Activated T-cell treated with anti-CD3 and anti-CD28 coated beads, Interleukin-2, amount 50 U/mL, for 4 hours (primary cell): ENCODE measurements around the gene DNAH2. TPM values are rescaled to one million over a fixed set of nuclear protein-coding genes. Genes with fewer than 3 reads are reported as not detected.
"Not testable (repeated sequence)": the region's sequence is repeated elsewhere in the genome, so short reads cannot be mapped to it uniquely, and the experiment has no call there.

Experiments
- ATAC-seq, 2 donors: fragments of 200-7000 bp; cut with Tn5 transposase; one replicate each; pipeline ENCODE4 v1.10.0; 2021
- DNase-seq: peaks from one replicate; pipeline ENCODE4 v3.0.0-alpha.2; 2020
- H3K27me3 Mint-ChIP-seq: one replicate; pipeline ENCODE4 v1.8.0; 2021; ENCODE audit warnings: low read depth, mixed read lengths
- H3K36me3 Mint-ChIP-seq: one replicate; pipeline ENCODE4 v1.8.0; 2022; ENCODE audit warnings: mixed read lengths; ENCODE audit not compliant: insufficient read depth
- H3K4me1 Mint-ChIP-seq: one replicate; pipeline ENCODE4 v1.8.0; 2021; ENCODE audit warnings: low read depth, mixed read lengths
- H3K4me3 Mint-ChIP-seq: one replicate; pipeline ENCODE4 v1.8.0; 2021; ENCODE audit warnings: mild to moderate bottlenecking, moderate library complexity, mixed read lengths
- H3K9me3 Mint-ChIP-seq: one replicate; pipeline ENCODE4 v1.8.0; 2021; ENCODE audit warnings: mixed read lengths
- total RNA-seq, 3 donors: library from RNA; stranded (reverse); gene quantifications; one replicate each; pipeline ENCODE4 v1.2.1, GENCODE V29; 2021

The DNAH2 gene
- total RNA-seq, 3 donors from 2014 or later = not detected

DNA sequence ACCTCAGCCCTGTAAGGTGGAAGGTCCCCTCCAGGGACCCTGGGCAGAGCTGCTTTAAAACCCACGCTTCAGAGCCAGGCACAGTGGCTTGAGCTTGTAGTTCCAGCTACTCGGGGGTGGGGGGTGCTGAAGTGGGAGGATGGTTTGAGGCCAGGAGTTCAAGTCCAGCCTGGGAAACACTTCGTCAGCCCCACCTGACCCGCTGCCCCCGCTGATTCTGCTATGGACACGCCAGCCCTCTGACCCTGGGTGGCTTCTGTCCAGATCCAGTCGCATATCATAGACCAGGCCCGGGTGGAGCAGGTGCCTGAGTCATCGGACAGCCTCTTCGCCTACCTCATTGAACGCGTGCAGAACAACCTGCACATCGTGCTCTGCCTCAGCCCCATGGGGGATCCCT, 81.3 kb downstream of the DNAH2 start:
- no peaks in the 10 kb centered on the region for H3K36me3 Mint-ChIP-seq
- no peak for ATAC-seq
- no peak for DNase-seq
- H3K27me3 Mint-ChIP-seq = peaks cover 16% of the 10 kb centered on the region
- H3K4me3 Mint-ChIP-seq = no peak overlapping the region
- H3K4me1 Mint-ChIP-seq = no peaks in the 10 kb centered on the region
- H3K9me3 Mint-ChIP-seq = no peaks in the 10 kb centered on the region

DNA sequence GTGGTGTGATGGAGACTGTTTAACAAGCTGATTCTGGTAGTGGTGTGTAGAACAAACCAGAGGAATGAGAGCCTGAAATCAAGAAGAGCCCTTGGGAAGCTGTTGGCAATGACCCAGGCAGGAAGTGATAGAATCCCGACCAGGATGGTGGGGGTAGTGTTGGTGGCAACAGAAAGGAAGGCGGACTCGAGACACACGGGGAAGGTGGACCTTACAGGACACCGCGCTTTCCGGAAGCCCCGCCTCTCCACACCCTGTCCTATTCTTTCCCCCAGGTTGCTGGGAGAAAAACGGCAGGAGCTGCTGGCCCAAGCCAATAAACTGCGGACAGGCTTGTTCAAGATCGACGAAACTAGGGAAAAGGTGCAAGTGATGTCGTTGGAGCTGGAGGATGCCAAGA, 86.4 kb downstream of the DNAH2 start:
- Mint-ChIP-seq H3K36me3 (no peaks in the 10 kb centered on the region), H3K27me3 (peaks cover 31% of the 10 kb centered on the region), H3K9me3 (no peaks in the 10 kb centered on the region), H3K4me3 (no peak overlapping the region), H3K4me1 (no peaks in the 10 kb centered on the region)
- ATAC-seq = no peak
- no peak for DNase-seq

GRCh38 chr17:7806587-7806986, 89.0 kb downstream of the DNAH2 start:
- H3K36me3 Mint-ChIP-seq = no peaks in the 10 kb centered on the region
- H3K27me3 Mint-ChIP-seq = peaks cover 37% of the 10 kb centered on the region
- ATAC-seq = no peak
- H3K4me3 Mint-ChIP-seq = no peak overlapping the region
- no peaks in the 10 kb centered on the region for H3K9me3 Mint-ChIP-seq
- no peak for DNase-seq
- no peaks in the 10 kb centered on the region for H3K4me1 Mint-ChIP-seq

DNA sequence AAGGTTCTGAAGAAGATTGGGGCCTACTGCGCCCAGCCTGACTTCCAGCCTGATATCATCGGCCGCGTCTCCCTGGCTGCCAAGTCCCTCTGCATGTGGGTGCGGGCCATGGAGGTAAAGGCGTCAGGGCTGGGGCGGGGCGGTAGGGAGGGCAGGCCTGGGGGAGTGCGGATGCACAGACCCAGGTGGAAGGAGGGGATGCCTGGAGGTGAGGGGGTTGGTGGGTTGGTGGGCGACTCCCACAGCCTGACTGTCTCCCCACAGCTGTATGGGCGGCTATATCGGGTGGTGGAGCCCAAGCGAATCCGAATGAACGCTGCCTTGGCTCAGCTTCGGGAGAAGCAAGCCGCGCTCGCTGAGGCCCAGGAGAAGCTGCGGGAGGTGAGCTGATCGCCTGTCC, 89.7 kb downstream of the DNAH2 start:
- Mint-ChIP-seq H3K36me3 (no peaks in the 10 kb centered on the region), H3K4me3 (no peak overlapping the region), H3K27me3 (peaks cover 37% of the 10 kb centered on the region), H3K9me3 (no peaks in the 10 kb centered on the region), H3K4me1 (no peaks in the 10 kb centered on the region)
- ATAC-seq (no peak), DNase-seq (no peak)

DNA sequence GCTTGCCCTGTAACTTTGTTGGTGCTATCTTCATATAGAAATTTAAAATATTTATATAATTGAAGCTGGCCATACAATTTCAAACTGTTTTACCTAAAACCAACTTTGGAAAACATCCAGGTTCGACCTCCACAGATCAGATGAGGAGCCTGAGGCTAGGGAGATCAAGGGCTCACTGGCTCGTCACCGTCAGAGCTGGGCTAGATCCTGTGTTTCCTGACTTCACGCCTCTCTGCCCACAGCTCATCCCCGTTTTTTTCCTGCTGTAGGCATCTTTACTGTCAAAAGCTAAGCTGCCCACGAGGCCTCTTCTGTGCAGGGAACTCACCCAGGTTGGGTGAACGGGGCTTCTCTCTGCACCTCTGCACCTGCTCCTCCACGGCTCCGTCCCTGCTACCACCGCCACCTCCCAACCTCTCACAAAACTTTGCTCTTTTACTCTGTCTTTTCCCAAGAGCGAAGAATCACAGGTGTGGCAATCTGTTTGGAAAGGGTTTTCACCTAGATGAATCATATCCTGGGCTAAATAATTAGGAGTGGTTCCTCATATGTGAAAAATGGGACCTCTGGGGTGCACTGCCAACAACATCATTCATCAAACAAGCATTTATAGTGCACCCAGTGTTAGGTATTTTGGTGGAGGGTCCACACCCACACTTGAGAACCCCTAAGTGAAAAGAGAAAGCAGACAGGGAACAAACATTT, 91.7 kb downstream of the DNAH2 start:
- Mint-ChIP-seq H3K4me3 (no peak overlapping the region), H3K9me3 (no peaks in the 10 kb centered on the region), H3K27me3 (peaks cover 24% of the 10 kb centered on the region), H3K36me3 (no peaks in the 10 kb centered on the region), H3K4me1 (no peaks in the 10 kb centered on the region)
- ATAC-seq = no peak
- no peak for DNase-seq

- H3K4me1 Mint-ChIP-seq, H3K4me3 Mint-ChIP-seq, DNase-seq, H3K36me3 Mint-ChIP-seq, ATAC-seq, H3K9me3 Mint-ChIP-seq: not testable (repeated sequence)
- peaks cover 26% of the 10 kb centered on the region for H3K27me3 Mint-ChIP-seq
Observed at GRCh38 chr17:7809791-7810343, 92.3 kb downstream of the DNAH2 start.

- Mint-ChIP-seq H3K27me3 (peaks cover 22% of the 10 kb centered on the region), H3K4me3 (no peak overlapping the region), H3K4me1 (no peaks in the 10 kb centered on the region), H3K36me3 (no peaks in the 10 kb centered on the region), H3K9me3 (no peaks in the 10 kb centered on the region)
- DNase-seq (no peak), ATAC-seq (no peak)
Observed at GRCh38 chr17:7811251-7811650, 93.7 kb downstream of the DNAH2 start.

DNA sequence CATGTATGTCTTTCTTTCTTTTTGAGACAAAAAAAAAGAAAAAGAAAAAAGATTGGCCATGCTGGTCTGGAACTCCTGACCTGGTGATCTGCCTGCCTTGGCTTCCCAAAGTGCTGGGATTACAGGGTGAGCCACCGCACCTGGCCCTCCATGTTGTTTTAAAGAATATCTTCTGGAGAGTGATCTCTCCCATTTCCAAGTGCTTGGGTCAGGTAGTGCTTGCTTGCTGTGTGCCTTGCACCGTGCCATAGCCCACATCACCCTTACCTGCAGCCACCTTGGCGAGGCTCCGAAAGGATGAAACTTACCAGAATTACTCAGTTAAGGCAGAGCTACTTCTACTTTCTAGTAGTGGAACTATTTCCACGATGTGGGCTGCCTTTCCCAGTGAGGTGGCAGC, 97.4 kb downstream of the DNAH2 start:
- DNase-seq = no peak
- H3K4me1 Mint-ChIP-seq = no peaks in the 10 kb centered on the region
- H3K27me3 Mint-ChIP-seq = peaks cover 2% of the 10 kb centered on the region
- no peak for ATAC-seq
- no peak overlapping the region for H3K4me3 Mint-ChIP-seq
- no peaks in the 10 kb centered on the region for H3K9me3 Mint-ChIP-seq
- H3K36me3 Mint-ChIP-seq = no peaks in the 10 kb centered on the region

- ATAC-seq = no peak
- DNase-seq = no peak
- Mint-ChIP-seq H3K27me3 (peaks cover 2% of the 10 kb centered on the region), H3K4me1 (no peaks in the 10 kb centered on the region), H3K36me3 (no peaks in the 10 kb centered on the region), H3K9me3 (no peaks in the 10 kb centered on the region), H3K4me3 (no peak overlapping the region)
Observed at GRCh38 chr17:7816926-7817642, 99.5 kb downstream of the DNAH2 start.

DNA sequence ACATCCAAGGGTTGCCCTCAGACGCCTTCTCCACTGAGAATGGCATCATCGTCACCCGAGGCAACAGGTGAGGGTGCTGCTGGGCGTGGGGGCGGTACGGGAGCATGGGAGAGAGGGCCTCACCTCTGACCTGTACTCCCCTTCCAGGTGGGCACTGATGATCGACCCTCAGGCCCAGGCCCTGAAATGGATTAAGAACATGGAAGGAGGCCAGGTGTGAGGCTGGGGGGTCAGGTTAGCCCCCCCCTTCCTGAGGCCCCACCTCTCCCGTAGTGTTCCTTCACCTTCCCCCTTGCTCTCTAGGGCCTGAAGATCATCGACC, 100.1 kb downstream of the DNAH2 start:
- DNase-seq = no peak
- Mint-ChIP-seq H3K9me3 (no peaks in the 10 kb centered on the region), H3K36me3 (no peaks in the 10 kb centered on the region), H3K27me3 (peaks cover 2% of the 10 kb centered on the region), H3K4me1 (no peaks in the 10 kb centered on the region), H3K4me3 (no peak overlapping the region)
- ATAC-seq = no peak

DNA sequence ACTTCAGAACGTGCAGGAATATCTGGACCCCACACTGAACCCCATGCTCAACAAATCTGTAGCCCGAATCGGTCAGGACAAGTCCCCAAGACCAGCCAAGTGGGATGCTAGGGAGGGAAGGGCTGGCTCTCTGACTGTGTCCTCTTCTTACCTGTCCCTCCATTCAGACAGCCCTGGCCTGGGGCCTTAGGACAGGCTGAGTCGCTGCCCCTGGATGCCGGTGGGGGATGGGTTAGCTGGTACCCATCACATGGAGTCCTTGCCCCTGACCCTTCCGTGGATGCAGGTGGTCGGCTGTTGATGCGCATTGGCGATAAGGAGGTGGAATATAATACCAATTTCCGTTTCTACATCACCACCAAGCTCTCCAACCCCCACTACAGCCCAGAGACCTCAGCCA, 100.5 kb downstream of the DNAH2 start:
- Mint-ChIP-seq H3K4me1 (no peaks in the 10 kb centered on the region), H3K9me3 (no peaks in the 10 kb centered on the region), H3K4me3 (no peak overlapping the region), H3K36me3 (no peaks in the 10 kb centered on the region), H3K27me3 (peaks cover 2% of the 10 kb centered on the region)
- ATAC-seq (no peak), DNase-seq (no peak)

GRCh38 chr17:7818746-7819645, 101.5 kb downstream of the DNAH2 start:
- Mint-ChIP-seq H3K9me3 (no peaks in the 10 kb centered on the region), H3K4me3 (no peak overlapping the region), H3K27me3 (peaks cover 2% of the 10 kb centered on the region), H3K4me1 (no peaks in the 10 kb centered on the region), H3K36me3 (no peaks in the 10 kb centered on the region)
- ATAC-seq = no peak
- no peak for DNase-seq

- ATAC-seq (no peak), DNase-seq (no peak)
- Mint-ChIP-seq H3K4me1 (peaks cover 3% of the 10 kb centered on the region), H3K4me3 (no peak overlapping the region), H3K27me3 (no peaks in the 10 kb centered on the region), H3K9me3 (no peaks in the 10 kb centered on the region), H3K36me3 (no peaks in the 10 kb centered on the region)
Observed at GRCh38 chr17:7820231-7820630, 102.7 kb downstream of the DNAH2 start.

DNA sequence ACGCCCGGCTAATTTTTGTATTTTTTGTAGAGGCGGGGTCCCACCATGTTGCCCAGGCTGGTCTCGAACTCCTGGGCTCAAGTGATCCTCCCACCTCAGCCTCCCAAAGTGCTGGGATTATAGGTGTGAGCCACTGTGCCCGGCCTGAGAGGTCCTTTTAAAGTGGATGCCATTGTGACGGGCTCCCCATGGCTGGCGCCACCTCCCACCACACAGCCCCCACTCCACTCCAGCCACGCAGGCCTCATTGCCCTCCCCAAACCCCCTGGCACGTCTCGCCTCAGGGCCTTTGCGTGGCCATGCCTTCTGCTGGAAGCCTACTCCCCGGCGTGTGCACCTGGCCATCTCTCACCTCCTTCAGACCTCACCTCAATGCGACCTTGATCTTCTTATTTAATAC, 104.6 kb downstream of the DNAH2 start:
- Mint-ChIP-seq H3K9me3 (no peaks in the 10 kb centered on the region), H3K36me3 (no peaks in the 10 kb centered on the region), H3K4me3 (no peak overlapping the region), H3K4me1 (peaks cover 3% of the 10 kb centered on the region), H3K27me3 (no peaks in the 10 kb centered on the region)
- DNase-seq = no peak
- no peak for ATAC-seq
